ENCODE measurements around the gene ZNF831.

DNA sequence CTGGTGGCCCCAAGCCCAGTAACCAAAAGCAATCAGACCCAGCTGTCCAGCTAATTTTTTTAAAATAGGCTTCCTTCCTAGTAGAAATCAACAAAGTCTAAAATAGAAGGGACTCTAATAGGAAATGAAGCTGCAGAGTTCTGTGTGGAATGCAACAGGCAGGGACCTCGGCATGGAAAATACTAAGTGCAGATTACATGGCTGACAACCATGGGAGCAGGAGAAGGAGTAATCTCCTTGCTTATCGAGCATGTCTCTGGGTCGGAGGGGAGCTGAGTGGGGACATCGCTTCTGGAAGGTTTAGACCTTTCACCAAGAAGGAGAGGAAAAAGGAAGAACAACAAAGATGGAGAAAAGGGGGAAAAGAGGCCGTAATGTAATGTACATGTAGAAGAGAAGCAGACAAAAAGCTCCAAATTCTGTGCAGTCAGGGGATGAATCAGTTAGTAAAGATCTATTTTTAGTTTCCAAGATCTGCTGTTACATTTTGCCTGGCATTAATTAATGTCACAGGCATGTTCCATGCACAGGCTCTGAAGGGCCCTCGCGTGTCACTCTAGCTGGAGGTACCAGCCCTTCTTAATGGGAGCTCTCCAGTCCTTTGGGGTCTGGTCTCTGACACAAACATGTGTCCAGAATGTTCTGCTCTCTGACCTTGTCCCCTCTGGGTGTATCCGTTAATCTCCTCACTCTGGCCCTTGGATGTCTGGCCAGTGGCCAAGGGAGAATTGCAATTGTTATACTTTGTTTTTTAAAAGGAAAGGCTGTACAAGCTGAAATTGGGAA is 16.6 kb upstream of the ZNF831 start:
- TF ChIP-seq POLR2A (IDR thresholded peaks at IDR 0.05) = no peak
- TF ChIP-seq, protein P1, sequence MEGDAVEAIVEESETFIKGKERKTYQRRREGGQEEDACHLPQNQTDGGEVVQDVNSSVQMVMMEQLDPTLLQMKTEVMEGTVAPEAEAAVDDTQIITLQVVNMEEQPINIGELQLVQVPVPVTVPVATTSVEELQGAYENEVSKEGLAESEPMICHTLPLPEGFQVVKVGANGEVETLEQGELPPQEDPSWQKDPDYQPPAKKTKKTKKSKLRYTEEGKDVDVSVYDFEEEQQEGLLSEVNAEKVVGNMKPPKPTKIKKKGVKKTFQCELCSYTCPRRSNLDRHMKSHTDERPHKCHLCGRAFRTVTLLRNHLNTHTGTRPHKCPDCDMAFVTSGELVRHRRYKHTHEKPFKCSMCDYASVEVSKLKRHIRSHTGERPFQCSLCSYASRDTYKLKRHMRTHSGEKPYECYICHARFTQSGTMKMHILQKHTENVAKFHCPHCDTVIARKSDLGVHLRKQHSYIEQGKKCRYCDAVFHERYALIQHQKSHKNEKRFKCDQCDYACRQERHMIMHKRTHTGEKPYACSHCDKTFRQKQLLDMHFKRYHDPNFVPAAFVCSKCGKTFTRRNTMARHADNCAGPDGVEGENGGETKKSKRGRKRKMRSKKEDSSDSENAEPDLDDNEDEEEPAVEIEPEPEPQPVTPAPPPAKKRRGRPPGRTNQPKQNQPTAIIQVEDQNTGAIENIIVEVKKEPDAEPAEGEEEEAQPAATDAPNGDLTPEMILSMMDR (IDR thresholded peaks at IDR 0.05) = no peak
